Adrenal gland (tissue), 12 donors: ENCODE data around the gene SPAG16. TPM values are rescaled to one million over a fixed set of nuclear protein-coding genes. Genes with fewer than 3 reads are reported as not detected.

Experiments
- DNase-seq, 7 donors: peaks; one replicate each; pipeline ENCODE4 v3.0.0-alpha.2; 2019 to 2020
- H3K27ac ChIP-seq, 5 donors: fragments of 200-600 bp; sonication (generic) in 4 of 5; 1 replicate in 3 of 5; 2 replicates in 2 of 5; pipeline versions ENCODE4 v1.5.1 to v1.8.0; 2016 to 2020; ENCODE audit warnings: mild to moderate bottlenecking in 1 of 5
- H3K27me3 ChIP-seq: fragments of 200-600 bp; 2 replicates; pipeline ENCODE4 v1.8.0; 2021
- H3K36me3 ChIP-seq, 2 donors: fragments of 200-600 bp; replicated peaks in 1 of 2; 1 replicate in 1 of 2; 2 replicates in 1 of 2; pipeline versions ENCODE4 v1.5.1 to v1.8.0; 2018 to 2022
- H3K4me1 ChIP-seq, 2 donors: fragments of 200-600 bp; replicated peaks in 1 of 2; 1 replicate in 1 of 2; 2 replicates in 1 of 2; pipeline versions ENCODE4 v1.5.1 to v1.8.0; 2018 to 2021
- H3K4me3 ChIP-seq, 4 donors: fragments of 200-600 bp; sonication (generic) in 3 of 4; one replicate each; pipeline ENCODE4 v1.5.1; 2016 to 2018
- H3K9me3 ChIP-seq, 3 donors: fragments of 200-600 bp; sonication (generic) in 1 of 3; replicated peaks in 1 of 3; 1 replicate in 2 of 3; 2 replicates in 1 of 3; pipeline versions ENCODE4 v1.5.1 to v1.8.0; 2016 to 2021
- POLR2A ChIP-seq, 2 donors: fragments of 450-650 bp; IDR thresholded peaks; one replicate each; pipeline ENCODE4 v1.6.1; 2017; ENCODE audit warnings: antibody characterized with exemption in 2 of 2, mild to moderate bottlenecking in 2 of 2, moderate library complexity in 1 of 2
- WGBS, 4 donors: extraction: QIAGEN DNeasy Blood & Tissue Kit in 2 of 4; methylation state at CpG; one replicate each; pipeline versions ENCODE4 v1.1.5 to v1.1.7; 2013 to 2017; 5-methylcytosine and 5-hydroxymethylcytosine counted together
- intact Hi-C, 2 donors: fragments of 100-400 bp; cut with DNase I; formaldehyde crosslinking; loops; one replicate each; pipeline versions ENCODE4 v1.14.1 to v1.15.0; 2022 to 2023
- polyA plus RNA-seq, 3 donors: library from polyadenylated mRNA; stranded (reverse); fragments of 200-250 nt in 2 of 3; fragments of 350-450 nt in 1 of 3; fragmentation: Illumina TruSeq in 1 of 3; extraction: RNeasy Lipid Tissue Mini Kit (QIAGEN cat#74804) in 1 of 3; gene quantifications; one replicate each; pipeline ENCODE4 v1.2.3, GENCODE V29; 2013 to 2014
- total RNA-seq, 9 donors: library from RNA; depleted of rRNA in 4 of 9; stranded (reverse); fragments of >200 nt in 4 of 9; fragments of 120-200 nt in 1 of 9; fragmentation: NEBNext Ultra II Directional in 1 of 9; extraction: Animal tissue kit (Norgen Biotek cat#: 25700) in 1 of 9; gene quantifications; one replicate each; pipeline versions ENCODE4 v1.1.0 to v1.2.4, GENCODE V29; 2013 to 2023
- TF ChIP-seq, protein P1 (sequence below), 6 experiments: fragments of 450-650 bp in 4 of 6; fragments of 200-600 bp in 2 of 6; sonication (generic) in 1 of 6; IDR thresholded peaks; 1 replicate in 5 of 6; 2 replicates in 1 of 6; pipeline versions ENCODE4 v1.5.1 to v1.8.0; 2016 to 2021; ENCODE audit warnings: antibody characterized with exemption in 6 of 6, mild to moderate bottlenecking in 2 of 6, moderate library complexity in 1 of 6
- donor health status: healthy with polysubstance abuse.
- donor health status: Bipolar disorder and iron deficiency.
- donor health status: DM: yes; HTN: yes; CAD: no.
- donor health status: DM: no; HTN: no; CAD: no.
- donor health status: DM: no; HTN: no; CAD: no.
- donor health status: DM: yes; HTN: yes; CAD: no.

The SPAG16 gene
- total and polyA plus RNA-seq, 12 donors, result 12.4 to 45.3 (median 21.8) TPM

DNA sequence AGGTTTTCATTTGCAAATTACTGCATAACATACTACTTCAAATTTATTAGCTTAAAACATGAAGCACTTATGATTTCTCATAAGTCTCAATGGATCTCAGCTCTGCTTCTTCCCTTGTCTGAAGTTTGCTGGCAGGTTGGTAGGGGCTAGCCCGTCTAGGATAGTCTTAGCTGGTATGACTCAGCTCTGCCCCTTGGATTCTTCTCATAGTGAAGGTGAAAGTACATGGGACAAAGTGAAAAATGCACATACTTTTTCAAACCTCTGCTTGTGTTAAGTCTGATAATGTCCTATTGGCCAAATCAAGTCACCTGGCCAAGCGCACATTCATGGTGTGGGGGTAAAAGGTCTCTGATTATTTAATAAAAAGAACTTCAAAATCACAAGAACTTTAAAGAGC is 941.8 kb downstream of the SPAG16 start:
- WGBS, 4 donors, result 78 to 84% (median 79%) methylated on average over 2 of the region's 2 CpGs
- Histone ChIP-seq H3K27me3 (no peaks in the 10 kb centered on the region), H3K27ac (no peak overlapping the region), H3K4me1 (no peaks in the 10 kb centered on the region), H3K4me3 (no peak overlapping the region), H3K36me3 (no peaks in the 10 kb centered on the region), H3K9me3 (no peaks in the 10 kb centered on the region)
- no peak for DNase-seq
- no peak for TF ChIP-seq POLR2A (IDR thresholded peaks at IDR 0.05)
- TF ChIP-seq, protein P1, sequence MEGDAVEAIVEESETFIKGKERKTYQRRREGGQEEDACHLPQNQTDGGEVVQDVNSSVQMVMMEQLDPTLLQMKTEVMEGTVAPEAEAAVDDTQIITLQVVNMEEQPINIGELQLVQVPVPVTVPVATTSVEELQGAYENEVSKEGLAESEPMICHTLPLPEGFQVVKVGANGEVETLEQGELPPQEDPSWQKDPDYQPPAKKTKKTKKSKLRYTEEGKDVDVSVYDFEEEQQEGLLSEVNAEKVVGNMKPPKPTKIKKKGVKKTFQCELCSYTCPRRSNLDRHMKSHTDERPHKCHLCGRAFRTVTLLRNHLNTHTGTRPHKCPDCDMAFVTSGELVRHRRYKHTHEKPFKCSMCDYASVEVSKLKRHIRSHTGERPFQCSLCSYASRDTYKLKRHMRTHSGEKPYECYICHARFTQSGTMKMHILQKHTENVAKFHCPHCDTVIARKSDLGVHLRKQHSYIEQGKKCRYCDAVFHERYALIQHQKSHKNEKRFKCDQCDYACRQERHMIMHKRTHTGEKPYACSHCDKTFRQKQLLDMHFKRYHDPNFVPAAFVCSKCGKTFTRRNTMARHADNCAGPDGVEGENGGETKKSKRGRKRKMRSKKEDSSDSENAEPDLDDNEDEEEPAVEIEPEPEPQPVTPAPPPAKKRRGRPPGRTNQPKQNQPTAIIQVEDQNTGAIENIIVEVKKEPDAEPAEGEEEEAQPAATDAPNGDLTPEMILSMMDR (IDR thresholded peaks at IDR 0.05), result no peak
- intact Hi-C loops, result no loop called here

DNA sequence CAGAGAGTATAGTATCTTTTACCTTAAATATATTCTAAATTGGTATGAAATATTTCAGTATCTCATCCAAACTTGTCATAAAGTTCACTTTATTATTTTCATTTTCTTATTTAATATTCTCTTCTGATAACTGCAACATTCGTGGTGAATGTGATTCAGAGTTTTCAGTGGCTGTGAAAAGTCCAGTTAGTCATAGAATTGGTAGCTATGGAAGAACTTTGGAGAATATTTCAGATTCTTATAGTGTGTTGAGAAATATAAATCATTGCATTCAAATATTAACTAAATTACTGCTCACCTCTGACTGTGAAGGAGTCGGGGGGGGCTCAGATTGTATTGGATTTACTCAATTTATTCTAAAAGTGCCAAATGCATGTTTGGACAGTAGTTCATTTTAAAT is 948.0 kb downstream of the SPAG16 start:
- TF ChIP-seq, protein P1 (IDR thresholded peaks at IDR 0.05), result no peak
- no peak for TF ChIP-seq POLR2A (IDR thresholded peaks at IDR 0.05)
- WGBS, 4 donors, result 44 to 73% (median 56%) methylated on average over 2 of the region's 2 CpGs
- no peak for DNase-seq

DNA sequence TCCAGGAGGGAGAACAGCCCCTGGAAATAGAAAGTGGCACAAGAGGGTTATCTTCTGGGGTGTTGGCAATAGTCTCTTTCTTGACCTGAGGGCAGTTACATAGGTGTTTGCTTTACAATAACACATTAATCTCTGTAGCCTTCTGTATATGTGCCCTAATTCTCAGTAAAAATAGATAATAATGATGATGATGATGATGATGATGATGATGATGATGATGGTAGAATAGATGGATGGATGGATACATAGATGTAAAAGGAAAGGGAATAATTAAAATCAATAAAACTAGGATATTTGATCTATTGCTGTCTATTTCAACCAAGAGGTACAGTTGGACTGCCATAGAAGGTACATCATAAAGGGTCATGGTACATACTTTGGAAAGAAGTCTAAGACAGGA is 948.9 kb downstream of the SPAG16 start:
- TF ChIP-seq, protein P1 (IDR thresholded peaks at IDR 0.05), result no peak
- no peak for TF ChIP-seq POLR2A (IDR thresholded peaks at IDR 0.05)
- no peak overlapping the region for H3K4me3 ChIP-seq
- intact Hi-C loops, result no loop called here

More for the DNA sequence above, 948.0 kb downstream of the SPAG16 start:
- Histone ChIP-seq H3K4me3 (no peak overlapping the region), H3K27ac (no peak overlapping the region), H3K27me3 (no peaks in the 10 kb centered on the region), H3K4me1 (no peaks in the 10 kb centered on the region), H3K36me3 (no peaks in the 10 kb centered on the region), H3K9me3 (no peaks in the 10 kb centered on the region)
- intact Hi-C loops, result no loop called here

DNA sequence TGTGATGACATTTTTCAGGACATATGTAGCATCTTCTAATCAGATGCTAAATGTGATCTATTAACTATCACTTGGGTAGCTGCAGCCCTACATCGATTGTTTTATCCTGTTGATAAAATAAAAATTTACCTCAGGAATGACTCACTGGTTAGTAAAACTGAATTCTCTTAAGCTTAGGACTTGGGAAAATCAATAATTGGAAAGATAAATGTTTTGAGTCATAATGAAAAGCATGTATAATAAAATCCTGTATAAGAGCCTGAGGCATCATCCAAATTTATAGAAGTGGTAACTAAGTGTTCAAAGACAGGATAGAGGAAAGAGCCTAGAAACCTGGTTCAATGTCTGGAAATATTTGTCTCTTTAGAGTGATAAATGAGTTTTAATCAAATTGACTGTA is 958.5 kb downstream of the SPAG16 start:
- Histone ChIP-seq H3K27me3 (no peaks in the 10 kb centered on the region), H3K4me3 (no peak overlapping the region), H3K4me1 (no peaks in the 10 kb centered on the region), H3K9me3 (no peaks in the 10 kb centered on the region), H3K27ac (no peak overlapping the region), H3K36me3 (no peaks in the 10 kb centered on the region)
- no peak for DNase-seq
- intact Hi-C loops, result no loop called here
- 63 to 80% (median 75%) methylated on average over 1 of the region's 1 CpG for WGBS, 4 donors
- no peak for TF ChIP-seq POLR2A (IDR thresholded peaks at IDR 0.05)
- TF ChIP-seq, protein P1 (IDR thresholded peaks at IDR 0.05), result no peak

More for the DNA sequence above, 948.9 kb downstream of the SPAG16 start:
- Histone ChIP-seq H3K36me3 (no peaks in the 10 kb centered on the region), H3K27me3 (no peaks in the 10 kb centered on the region), H3K9me3 (no peaks in the 10 kb centered on the region), H3K4me1 (no peaks in the 10 kb centered on the region), H3K27ac (no peak overlapping the region)
- no peak for DNase-seq
